Osteocyte (in vitro differentiated cells): Measurements from ENCODE around the gene FTO. TPM values are rescaled to one million over a fixed set of nuclear protein-coding genes. Genes with fewer than 3 reads are reported as not detected.

ENCODE experiments used
- DNase-seq: peaks from one replicate; pipeline ENCODE4 v3.0.0; 2021; ENCODE audit warnings: mixed read lengths; ENCODE audit not compliant: unreplicated experiment; ENCODE audit errors: extremely low spot score
- H3K27ac Mint-ChIP-seq: one replicate; pipeline ENCODE4 v1.8.0; 2021; ENCODE audit warnings: mild to moderate bottlenecking, mixed read lengths; ENCODE audit not compliant: unreplicated experiment
- H3K27me3 Mint-ChIP-seq: one replicate; pipeline ENCODE4 v1.8.0; 2021; ENCODE audit warnings: mixed read lengths; ENCODE audit not compliant: unreplicated experiment
- H3K36me3 Mint-ChIP-seq: one replicate; pipeline ENCODE4 v1.8.0; 2021; ENCODE audit warnings: mixed read lengths; ENCODE audit not compliant: unreplicated experiment
- H3K4me1 Mint-ChIP-seq: one replicate; pipeline ENCODE4 v1.8.0; 2021; ENCODE audit warnings: mixed read lengths; ENCODE audit not compliant: unreplicated experiment
- H3K4me3 Mint-ChIP-seq: one replicate; pipeline ENCODE4 v1.8.0; 2021; ENCODE audit warnings: mild to moderate bottlenecking, moderate library complexity, mixed read lengths; ENCODE audit not compliant: unreplicated experiment
- H3K9me3 Mint-ChIP-seq: one replicate; pipeline ENCODE4 v1.8.0; 2021; ENCODE audit warnings: mixed read lengths; ENCODE audit not compliant: unreplicated experiment
- total RNA-seq: library from RNA; stranded (reverse); gene quantifications from 2 replicates; pipeline ENCODE4 v1.2.1, GENCODE V29; 2021
- TF ChIP-seq, protein P1 (sequence below): fragments of 200-600 bp; sonication (generic); IDR thresholded peaks from 2 replicates; pipeline ENCODE4 v1.5.0; 2021; ENCODE audit warnings: antibody characterized with exemption, mild to moderate bottlenecking, moderate library complexity

The FTO gene
- total RNA-seq, 1 donor from 2014 or later: 108 TPM

DNA sequence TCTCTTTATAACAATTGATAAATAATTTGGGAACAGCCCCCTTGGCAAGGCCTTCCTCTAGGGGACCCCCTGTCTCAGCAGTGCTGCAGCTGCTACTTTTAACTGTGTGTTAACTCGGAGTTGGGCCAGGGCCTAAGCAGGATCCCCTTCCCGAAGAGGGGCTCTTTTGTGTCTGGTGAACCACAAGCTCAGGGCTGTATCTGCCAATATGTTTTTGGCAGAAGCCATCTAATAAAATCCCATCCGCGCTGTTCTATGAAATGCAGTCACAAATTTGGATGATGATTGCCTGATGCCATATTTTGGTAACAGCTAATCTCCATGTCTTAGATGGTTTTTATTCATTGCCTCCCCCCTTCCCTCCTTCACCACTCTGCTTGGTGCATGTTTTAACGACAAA lies 267.7 kb downstream of the FTO start:
- Mint-ChIP-seq H3K9me3 (no peaks in the 10 kb centered on the region), H3K4me1 (peaks cover 20% of the 10 kb centered on the region), H3K4me3 (no peak overlapping the region), H3K27ac (no peak overlapping the region), H3K36me3 (no peaks in the 10 kb centered on the region), H3K27me3 (no peaks in the 10 kb centered on the region)
- DNase-seq: no peak
- TF ChIP-seq, protein P1, sequence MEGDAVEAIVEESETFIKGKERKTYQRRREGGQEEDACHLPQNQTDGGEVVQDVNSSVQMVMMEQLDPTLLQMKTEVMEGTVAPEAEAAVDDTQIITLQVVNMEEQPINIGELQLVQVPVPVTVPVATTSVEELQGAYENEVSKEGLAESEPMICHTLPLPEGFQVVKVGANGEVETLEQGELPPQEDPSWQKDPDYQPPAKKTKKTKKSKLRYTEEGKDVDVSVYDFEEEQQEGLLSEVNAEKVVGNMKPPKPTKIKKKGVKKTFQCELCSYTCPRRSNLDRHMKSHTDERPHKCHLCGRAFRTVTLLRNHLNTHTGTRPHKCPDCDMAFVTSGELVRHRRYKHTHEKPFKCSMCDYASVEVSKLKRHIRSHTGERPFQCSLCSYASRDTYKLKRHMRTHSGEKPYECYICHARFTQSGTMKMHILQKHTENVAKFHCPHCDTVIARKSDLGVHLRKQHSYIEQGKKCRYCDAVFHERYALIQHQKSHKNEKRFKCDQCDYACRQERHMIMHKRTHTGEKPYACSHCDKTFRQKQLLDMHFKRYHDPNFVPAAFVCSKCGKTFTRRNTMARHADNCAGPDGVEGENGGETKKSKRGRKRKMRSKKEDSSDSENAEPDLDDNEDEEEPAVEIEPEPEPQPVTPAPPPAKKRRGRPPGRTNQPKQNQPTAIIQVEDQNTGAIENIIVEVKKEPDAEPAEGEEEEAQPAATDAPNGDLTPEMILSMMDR: no peak

DNA sequence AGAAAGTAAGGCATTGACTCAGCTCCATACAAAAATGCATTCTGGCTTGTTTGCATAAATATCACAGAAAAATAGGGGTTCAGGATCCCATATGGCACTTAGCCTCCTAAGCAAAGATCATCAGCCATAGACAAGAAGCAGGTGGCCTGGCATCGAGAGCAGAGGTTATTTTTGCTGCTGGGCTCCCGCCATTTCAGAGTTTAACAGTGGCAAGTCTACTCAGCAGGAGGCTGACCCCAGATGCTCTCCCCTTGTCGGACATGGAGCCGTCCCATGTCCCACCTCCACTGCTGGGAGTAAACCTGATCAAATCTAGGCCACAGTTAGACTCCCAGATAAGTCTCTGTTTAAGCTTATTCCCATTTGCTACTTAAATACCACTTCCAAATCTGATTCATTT lies 269.1 kb downstream of the FTO start:
- no peaks in the 10 kb centered on the region for H3K36me3 Mint-ChIP-seq
- no peaks in the 10 kb centered on the region for H3K27me3 Mint-ChIP-seq
- no peak overlapping the region for H3K4me3 Mint-ChIP-seq
- no peaks in the 10 kb centered on the region for H3K9me3 Mint-ChIP-seq
- TF ChIP-seq, protein P1: no peak
- H3K4me1 Mint-ChIP-seq: peaks cover 20% of the 10 kb centered on the region
- no peak for DNase-seq
- peak overlapping the region; percentile 1 for H3K27ac Mint-ChIP-seq

DNA sequence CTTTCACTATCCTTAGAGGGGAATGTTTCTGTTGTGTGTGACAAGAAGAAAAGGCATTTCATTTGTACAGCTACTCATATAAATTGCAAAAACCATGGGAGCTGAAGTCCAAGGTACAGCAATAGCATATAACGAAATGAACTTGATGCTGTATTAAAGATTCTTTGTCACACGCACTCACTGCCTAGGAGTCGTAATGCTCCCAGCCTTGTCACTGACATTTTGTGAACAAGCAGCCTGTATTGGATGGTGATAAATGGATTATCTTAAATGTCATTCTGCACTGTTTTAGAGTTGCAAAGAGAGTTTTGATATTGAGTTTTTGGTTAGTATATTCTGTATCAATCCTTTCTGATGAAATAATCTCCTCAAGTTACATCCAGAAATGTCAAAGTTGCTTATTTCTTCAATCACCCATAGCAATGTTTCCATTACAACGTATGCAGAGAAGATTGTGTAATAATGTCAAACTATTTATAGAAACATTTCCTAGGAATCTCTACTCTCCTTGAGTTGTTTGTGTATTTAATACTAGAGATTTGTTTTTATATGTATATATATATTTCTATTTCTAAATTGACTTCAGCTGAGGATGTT lies 270.6 kb downstream of the FTO start:
- Mint-ChIP-seq H3K27ac (peak overlapping the region; percentile 70), H3K4me3 (no peak overlapping the region), H3K27me3 (no peaks in the 10 kb centered on the region), H3K9me3 (no peaks in the 10 kb centered on the region), H3K4me1 (peaks cover 9% of the 10 kb centered on the region), H3K36me3 (no peaks in the 10 kb centered on the region)
- no peak for DNase-seq
- TF ChIP-seq, protein P1: no peak

DNA sequence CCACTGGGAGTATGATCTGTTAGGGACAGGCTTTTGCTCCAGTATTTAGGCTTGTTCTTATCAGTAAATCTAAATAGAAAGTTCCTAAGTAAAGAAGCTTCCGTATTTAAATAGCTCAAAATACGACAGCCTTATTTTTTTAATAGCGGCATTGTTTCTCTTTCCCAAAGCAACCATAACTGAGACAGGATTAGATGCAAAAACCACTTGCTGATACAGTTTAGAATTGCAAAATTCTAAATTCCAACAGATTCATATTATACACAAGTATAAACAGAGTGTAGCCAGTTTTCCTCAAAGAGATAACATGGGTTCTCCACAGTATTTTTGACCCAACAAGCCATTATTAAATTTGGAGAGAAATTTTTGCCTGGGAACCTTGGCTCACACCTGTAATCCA lies 276.7 kb downstream of the FTO start:
- TF ChIP-seq, protein P1: no peak
- Mint-ChIP-seq H3K27me3 (no peaks in the 10 kb centered on the region), H3K27ac (no peak overlapping the region), H3K4me1 (peaks cover 2% of the 10 kb centered on the region), H3K36me3 (no peaks in the 10 kb centered on the region), H3K4me3 (no peak overlapping the region), H3K9me3 (no peaks in the 10 kb centered on the region)
- no peak for DNase-seq

DNA sequence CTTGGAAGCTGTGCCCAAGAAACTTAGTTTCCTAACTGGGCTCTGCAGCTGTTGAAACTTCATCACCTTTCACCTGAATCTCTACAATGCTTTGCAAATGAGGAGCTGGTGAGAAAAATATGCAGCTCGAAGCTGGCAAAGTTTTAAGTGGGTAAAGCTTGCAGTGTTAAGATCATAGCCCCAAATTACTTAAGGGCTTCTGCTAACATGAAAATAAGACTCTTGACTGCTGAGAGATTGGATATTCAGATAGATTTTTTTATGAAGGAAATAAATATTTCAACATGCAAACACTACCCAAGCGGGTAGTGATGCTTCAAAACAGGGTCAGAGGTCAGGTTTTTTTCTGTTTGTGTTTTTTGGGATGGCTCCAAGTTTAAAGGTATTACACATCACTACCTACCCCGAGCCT lies 278.7 kb downstream of the FTO start:
- no peak overlapping the region for H3K4me3 Mint-ChIP-seq

More for the DNA sequence above, 278.7 kb downstream of the FTO start:
- DNase-seq: no peak
- Mint-ChIP-seq H3K27ac (no peak overlapping the region), H3K9me3 (no peaks in the 10 kb centered on the region), H3K27me3 (no peaks in the 10 kb centered on the region), H3K4me1 (peaks cover 2% of the 10 kb centered on the region), H3K36me3 (no peaks in the 10 kb centered on the region)
- TF ChIP-seq, protein P1: no peak
